ENCODE results near the gene BEND5.

Gene BEND5

GRCh38 chr1:48681476-48682305 is 95.0 kb downstream of the BEND5 start:
- DNase-seq (ENCODE audit: low read depth, low spot score): peak; percentile 52

GRCh38 chr1:48680411-48681035 is 96.2 kb downstream of the BEND5 start:
- peak; percentile 50 for DNase-seq (ENCODE audit: low read depth, low spot score)

GRCh38 chr1:48679859-48680258 is 96.8 kb downstream of the BEND5 start:
- DNase-seq (ENCODE audit: low read depth, low spot score): no peak

- DNase-seq (ENCODE audit: low read depth, low spot score): no peak
Observed at GRCh38 chr1:48678710-48679505, 97.8 kb downstream of the BEND5 start.

Measured in astrocyte of the hippocampus (primary cell).